Heart right ventricle (tissue), 16 donors: ENCODE results near the gene MAP2K5. TPM values are rescaled to one million over a fixed set of nuclear protein-coding genes. Genes with fewer than 3 reads are reported as not detected.

Experiments used
- ATAC-seq, 8 donors: fragments of 200-7000 bp; cut with Tn5 transposase; one replicate each; pipeline ENCODE4 v1.9.1; 2020; ENCODE audit warnings: mild to moderate bottlenecking in 8 of 8, moderate library complexity in 8 of 8, moderate number of reproducible peaks in 1 of 8
- DNase-seq, 2 donors: peaks; one replicate each; pipeline ENCODE4 v3.0.0-alpha.2; 2020
- H3K27ac ChIP-seq, 10 donors: fragments of 200-600 bp; sonication (generic) in 2 of 10; one replicate each; pipeline versions ENCODE4 v1.5.0 to v1.8.0; 2020 to 2022; ENCODE audit warnings: mild to moderate bottlenecking in 3 of 10
- H3K27me3 ChIP-seq, 7 donors: fragments of 200-600 bp; one replicate each; pipeline ENCODE4 v1.8.0; 2021 to 2022; ENCODE audit warnings: mild to moderate bottlenecking in 2 of 7
- H3K36me3 ChIP-seq, 9 donors: fragments of 200-600 bp; sonication (generic) in 1 of 9; one replicate each; pipeline versions ENCODE4 v1.5.0 to v1.8.0; 2020 to 2022; ENCODE audit warnings: mild to moderate bottlenecking in 2 of 9
- H3K4me1 ChIP-seq, 9 donors: fragments of 200-600 bp; sonication (generic) in 1 of 9; one replicate each; pipeline versions ENCODE4 v1.5.0 to v1.8.0; 2020 to 2022; ENCODE audit warnings: mild to moderate bottlenecking in 4 of 9
- H3K4me3 ChIP-seq, 10 donors: fragments of 200-600 bp; sonication (generic) in 2 of 10; one replicate each; pipeline versions ENCODE4 v1.5.0 to v1.8.0; 2020 to 2022; ENCODE audit warnings: mild to moderate bottlenecking in 7 of 10, moderate library complexity in 2 of 10
- H3K9me3 ChIP-seq, 11 donors: fragments of 200-600 bp in 10 of 11; sonication (generic) in 2 of 11; one replicate each; pipeline versions ENCODE4 v1.5.0 to v1.8.0; 2013 to 2022; ENCODE audit warnings: mild to moderate bottlenecking in 2 of 11, control low read depth in 1 of 11, moderate library complexity in 1 of 11
- CTCF ChIP-seq, 9 donors: fragments of 200-600 bp; sonication (generic) in 2 of 9; IDR thresholded peaks; one replicate each; pipeline versions ENCODE4 v1.5.0 to v1.8.0; 2021 to 2022; ENCODE audit warnings: antibody characterized with exemption in 9 of 9, mild to moderate bottlenecking in 5 of 9, moderate library complexity in 1 of 9
- WGBS, 2 donors: extraction: QIAGEN DNeasy Blood & Tissue Kit; methylation state at CpG; one replicate each; pipeline ENCODE4 v1.1.7; 2013; ENCODE audit warnings: inconsistent platforms in 1 of 2; 5-methylcytosine and 5-hydroxymethylcytosine counted together
- intact Hi-C, 10 donors: fragments of 100-400 bp; cut with DNase I; formaldehyde crosslinking; loops; one replicate each; pipeline versions ENCODE4 v1.11.1 to v1.14.2; 2022
- polyA plus RNA-seq, 2 donors: library from polyadenylated mRNA; stranded (reverse); fragments of 200-250 nt; gene quantifications; one replicate each; pipeline ENCODE4 v1.2.3, GENCODE V29; 2013
- total RNA-seq, 10 donors: library from RNA; stranded (reverse); fragmentation: NEBNext Ultra II Directional in 3 of 10; extraction: Animal tissue kit (Norgen Biotek cat#: 25700) in 3 of 10; gene quantifications; one replicate each; pipeline versions ENCODE4 v1.2.1 to v1.2.4, GENCODE V29; 2021 to 2023
- donor health status: Arrhythmogenic right ventricular cardiomyopathy.
- donor health status: ischemic (EF 13 %, LVEDD 7.1; RV severe dilation, severe dysfunction).
- donor health status: healthy with polysubstance abuse.
- donor health status: DM: no; HTN: yes; CAD: no.
- donor health status: DM: no; HTN: no; CAD: no.
- donor health status: ischemic (EF 25% LVEDD 6.9; RV normal size, moderate dysfunction).
- donor health status: ischemic (EF 25% LVEDD 5.7; RV mildly dilated, moderate dysfunction).
- donor health status: healthy.
- donor health status: DM: yes; HTN: yes; CAD: no.
- donor health status: Ischemic cardiomyopathy.
- donor health status: ischemic (EF 35%, LVEDD 5.7; RV mildly dilated, moderate dysfunction).
- donor health status: nonischemic (EF 11% LVEDD 7.7; RV severe dilation, severe dysfunction).
- donor health status: DM: yes; HTN: yes; CAD: no.
- donor health status: PGD.
- donor health status: ischemic (EF 29% LVEDD 5.4; RV normal size, mild dysfunction).
- donor health status: nonischemic (EF 23%, LVEDD 6.1; RV moderate dilation, normal function).

MAP2K5 gene
- total and polyA plus RNA-seq, 12 donors, result 7.7 to 34.3 (median 21.0) TPM

GRCh38 chr15:67570875-67571647, 28.6 kb downstream of the MAP2K5 start:
- H3K9me3 ChIP-seq, result no peaks in the 10 kb centered on the region
- no peak overlapping the region for H3K4me3 ChIP-seq
- H3K27ac ChIP-seq, result peak overlapping the region in 1 of 10 donors; percentile 68
- no peak for ATAC-seq
- no peaks in the 10 kb centered on the region for H3K27me3 ChIP-seq
- intact Hi-C loops, result no loop called here
- DNase-seq, result no peak
- no peak for TF ChIP-seq CTCF (IDR thresholded peaks at IDR 0.05)
- peaks cover 0 to 16% (median 0%) of the 10 kb centered on the region in 9 donors for H3K36me3 ChIP-seq
- 94 to 95% methylated on average over 4 of the region's 4 CpGs for WGBS, 2 donors
- H3K4me1 ChIP-seq, result peaks cover 0 to 22% (median 11%) of the 10 kb centered on the region in 9 donors

GRCh38 chr15:67571648-67572415, 29.3 kb downstream of the MAP2K5 start:
- no peak for ATAC-seq
- intact Hi-C loops, result no loop called here
- WGBS, 2 donors, result 96 to 98% methylated on average over 5 of the region's 5 CpGs

GRCh38 chr15:67573194-67573593, 30.7 kb downstream of the MAP2K5 start:
- no peak for ATAC-seq

More at GRCh38 chr15:67571648-67572415, 29.3 kb downstream of the MAP2K5 start:
- H3K9me3 ChIP-seq, result no peaks in the 10 kb centered on the region
- no peaks in the 10 kb centered on the region for H3K27me3 ChIP-seq
- no peak for TF ChIP-seq CTCF (IDR thresholded peaks at IDR 0.05)
- peaks cover 0 to 16% (median 0%) of the 10 kb centered on the region in 9 donors for H3K36me3 ChIP-seq
- DNase-seq, result no peak
- peaks cover 0 to 22% (median 11%) of the 10 kb centered on the region in 9 donors for H3K4me1 ChIP-seq
- no peak overlapping the region for H3K27ac ChIP-seq
- no peak overlapping the region for H3K4me3 ChIP-seq

More at GRCh38 chr15:67573194-67573593, 30.7 kb downstream of the MAP2K5 start:
- H3K4me3 ChIP-seq, result no peak overlapping the region
- H3K9me3 ChIP-seq, result no peaks in the 10 kb centered on the region
- DNase-seq, result no peak
- H3K4me1 ChIP-seq, result peaks cover 0 to 22% (median 11%) of the 10 kb centered on the region in 9 donors
- H3K27ac ChIP-seq, result no peak overlapping the region
- intact Hi-C loops, result no loop called here
- no peak for TF ChIP-seq CTCF (IDR thresholded peaks at IDR 0.05)
- peaks cover 0 to 16% (median 0%) of the 10 kb centered on the region in 9 donors for H3K36me3 ChIP-seq
- no peaks in the 10 kb centered on the region for H3K27me3 ChIP-seq
- 95% methylated on average over 3 of the region's 3 CpGs for WGBS, 2 donors
